CD4-positive, alpha-beta T cell treated with Interleukin-6 at 100 ng/mL for 8 hours (primary cell): ENCODE data around the gene EIF2A.
"Not testable (repeated sequence)": the region's sequence is repeated elsewhere in the genome, so short reads cannot be mapped to it uniquely, and the experiment has no call there.

Experiments
- DNase-seq: peaks from one replicate; pipeline ENCODE4 v3.0.0-alpha.2; 2020; ENCODE audit warnings: mixed read lengths, low spot score

The EIF2A gene

GRCh38 chr3:150602426-150603152 lies 56.0 kb downstream of the EIF2A start:
- no peak for DNase-seq

GRCh38 chr3:150603153-150603979 lies 56.8 kb downstream of the EIF2A start, which contains the start of gene SELENOT:
Gene SELENOT (plus strand): TSS chr3:150603321. CDS start chr3:150603363, 42 bp downstream.
- peak; percentile 95 for DNase-seq

GRCh38 chr3:150603980-150604319 lies 57.4 kb downstream of the EIF2A start:
- no peak for DNase-seq

DNA sequence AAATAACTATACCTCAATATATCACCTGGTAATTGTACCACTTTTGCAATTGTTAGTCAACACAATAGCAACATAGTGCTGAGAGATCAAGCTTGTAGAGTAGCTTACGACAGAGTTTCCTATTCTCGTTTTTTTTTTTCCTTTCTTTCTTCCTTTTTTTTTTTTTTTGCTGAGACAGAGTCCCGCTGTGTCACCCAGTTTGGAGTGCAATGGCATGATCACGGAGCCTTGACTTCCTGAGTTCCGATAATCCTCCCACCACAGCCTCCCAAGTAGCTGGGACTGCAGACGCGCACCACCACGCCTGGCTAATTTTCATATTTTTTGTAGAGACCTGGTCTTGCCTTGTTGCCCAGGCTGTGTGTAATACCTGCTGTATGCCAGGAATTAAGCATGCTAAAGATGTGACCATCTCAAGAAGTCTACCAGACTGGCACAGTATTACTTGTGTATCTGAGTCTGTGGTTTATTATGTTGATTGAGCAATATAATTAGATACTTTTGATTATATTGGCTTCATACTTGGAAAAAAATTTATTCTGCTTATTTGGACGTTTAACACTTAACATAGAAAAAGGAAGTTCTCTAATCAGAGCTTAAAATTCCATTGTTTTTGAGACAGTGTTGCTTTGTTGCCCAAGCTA lies 59.5 kb downstream of the EIF2A start:
- no peak for DNase-seq

DNA sequence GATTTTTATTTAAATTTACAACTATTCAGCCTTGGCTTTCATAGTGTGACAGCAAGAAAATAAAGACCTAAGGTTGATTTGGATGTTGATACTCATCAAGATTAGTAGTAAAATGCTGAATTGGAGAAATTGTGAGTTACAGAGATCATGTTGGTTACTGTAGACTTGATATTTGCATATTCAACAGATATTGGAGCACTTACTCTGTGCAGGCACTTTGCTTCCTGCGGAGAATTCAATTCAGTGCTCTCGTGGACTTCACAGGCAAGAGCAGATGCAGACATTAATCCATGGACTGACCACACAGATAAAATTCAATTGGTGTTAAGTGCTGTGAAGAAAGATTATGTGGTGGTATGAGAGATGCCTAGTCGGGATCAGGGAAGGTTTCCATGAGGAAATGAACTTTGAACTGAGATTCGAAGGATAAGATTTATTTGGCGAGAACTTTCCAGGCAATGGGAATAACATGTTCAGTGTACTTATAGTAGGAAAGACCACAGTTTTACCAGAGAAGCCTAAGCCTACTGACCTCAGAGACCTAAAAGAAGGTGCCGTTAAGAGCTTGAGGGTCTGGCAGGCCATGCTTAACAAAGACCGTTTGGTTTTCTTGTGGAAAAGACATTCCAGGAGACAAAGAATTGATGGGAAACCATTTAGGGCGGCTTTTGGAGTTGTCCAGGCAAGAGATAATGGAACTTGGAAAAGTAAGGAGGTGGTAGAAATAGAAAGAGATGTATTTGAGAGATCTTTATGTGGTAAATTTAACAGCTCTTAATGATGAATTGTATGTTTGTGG lies 60.9 kb downstream of the EIF2A start:
- no peak for DNase-seq

DNA sequence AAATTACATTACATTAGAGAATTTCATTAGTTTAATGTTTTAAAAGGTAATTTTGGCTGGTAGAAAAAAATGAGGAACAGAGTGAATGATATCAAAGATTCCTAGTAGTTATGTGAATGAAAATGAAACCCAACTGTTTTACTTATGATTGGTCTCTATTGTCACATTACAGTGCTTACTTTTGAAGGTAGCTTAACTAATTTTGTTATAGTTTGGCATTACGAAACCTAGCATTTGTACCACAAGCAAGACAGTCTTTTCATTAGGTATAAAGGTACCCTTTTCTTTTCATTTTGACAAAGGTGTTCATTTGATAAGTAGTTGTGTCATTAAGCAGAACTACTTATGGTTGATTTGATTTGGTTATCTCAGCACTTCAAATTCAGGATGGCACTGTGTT lies 63.4 kb downstream of the EIF2A start:
- DNase-seq: no peak

DNA sequence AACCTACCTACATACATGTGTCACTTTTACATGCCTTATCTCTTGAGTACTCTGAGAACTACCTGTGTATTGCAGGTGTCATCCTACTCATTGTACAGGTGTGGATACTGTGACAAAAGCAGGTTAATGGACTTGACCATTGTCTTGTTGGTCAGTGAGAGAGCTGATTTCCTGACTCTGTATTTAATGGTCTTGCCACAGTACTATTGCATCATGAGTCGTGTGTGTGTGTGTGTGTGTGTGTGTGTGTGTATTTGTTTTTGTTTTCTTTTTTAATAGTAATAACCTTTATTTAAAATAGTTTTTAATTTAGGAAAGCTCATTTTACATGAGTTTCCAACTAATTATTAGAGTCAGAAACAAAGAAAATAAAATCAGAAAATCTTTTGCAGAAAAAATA lies 64.2 kb downstream of the EIF2A start:
- no peak for DNase-seq

DNA sequence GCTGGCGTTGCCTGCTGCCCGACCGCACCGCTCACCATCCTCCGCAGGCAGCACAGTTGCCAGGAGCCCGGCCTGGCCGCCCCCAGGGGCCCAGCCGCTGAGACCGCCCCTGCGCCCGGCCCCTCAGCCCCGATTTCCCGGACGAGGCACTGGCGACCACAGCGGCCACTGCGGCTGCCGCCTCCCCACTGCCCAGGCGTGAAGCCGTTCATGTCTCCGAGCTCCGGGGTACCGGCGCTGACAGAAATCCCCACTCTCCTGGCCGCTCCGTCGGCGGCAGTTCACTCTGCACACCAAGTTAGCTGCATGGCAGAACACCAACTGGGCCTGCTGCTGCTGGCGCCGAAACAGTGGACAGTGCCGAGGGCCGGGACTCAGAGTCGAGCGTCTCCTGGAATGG lies 65.1 kb downstream of the EIF2A start:
- DNase-seq: no peak

DNA sequence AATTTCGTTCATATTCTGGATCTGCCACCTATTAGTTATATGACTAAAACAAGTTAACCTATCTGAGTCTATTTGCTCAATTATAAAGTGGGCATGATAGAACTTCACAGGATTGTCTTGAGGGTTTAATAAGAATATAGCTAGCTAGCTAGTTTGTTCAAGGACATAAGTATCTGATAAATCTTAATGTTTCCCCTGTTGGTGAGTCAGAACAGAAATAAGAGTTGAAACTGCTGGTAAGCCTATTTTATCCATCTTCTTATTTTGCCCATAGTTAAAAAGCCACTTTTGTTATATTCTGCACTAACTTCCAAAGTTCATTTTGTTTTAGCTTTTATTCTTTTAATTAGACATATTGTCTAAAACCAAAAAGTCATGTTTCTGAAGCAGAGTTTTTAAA lies 65.9 kb downstream of the EIF2A start:
- DNase-seq: no peak

DNA sequence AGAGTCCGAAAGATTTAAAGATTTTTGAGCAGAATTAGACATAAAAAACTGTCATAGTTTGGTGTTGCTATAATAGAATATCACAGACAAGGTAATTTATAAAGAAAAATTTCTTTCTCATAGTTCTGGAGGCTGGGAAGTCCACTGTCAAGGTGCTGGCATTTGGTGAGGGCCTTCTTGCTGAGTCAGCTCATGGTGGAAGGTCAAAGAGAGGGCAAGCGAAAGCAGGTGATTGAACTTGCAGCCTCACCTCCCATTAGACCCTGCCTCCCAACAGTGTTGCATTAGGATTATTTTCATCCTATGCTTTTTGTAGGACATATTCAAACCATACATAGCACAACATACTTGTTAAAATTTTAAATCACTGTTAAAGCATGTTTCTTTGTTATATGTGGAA lies 66.4 kb downstream of the EIF2A start:
- no peak for DNase-seq

DNA sequence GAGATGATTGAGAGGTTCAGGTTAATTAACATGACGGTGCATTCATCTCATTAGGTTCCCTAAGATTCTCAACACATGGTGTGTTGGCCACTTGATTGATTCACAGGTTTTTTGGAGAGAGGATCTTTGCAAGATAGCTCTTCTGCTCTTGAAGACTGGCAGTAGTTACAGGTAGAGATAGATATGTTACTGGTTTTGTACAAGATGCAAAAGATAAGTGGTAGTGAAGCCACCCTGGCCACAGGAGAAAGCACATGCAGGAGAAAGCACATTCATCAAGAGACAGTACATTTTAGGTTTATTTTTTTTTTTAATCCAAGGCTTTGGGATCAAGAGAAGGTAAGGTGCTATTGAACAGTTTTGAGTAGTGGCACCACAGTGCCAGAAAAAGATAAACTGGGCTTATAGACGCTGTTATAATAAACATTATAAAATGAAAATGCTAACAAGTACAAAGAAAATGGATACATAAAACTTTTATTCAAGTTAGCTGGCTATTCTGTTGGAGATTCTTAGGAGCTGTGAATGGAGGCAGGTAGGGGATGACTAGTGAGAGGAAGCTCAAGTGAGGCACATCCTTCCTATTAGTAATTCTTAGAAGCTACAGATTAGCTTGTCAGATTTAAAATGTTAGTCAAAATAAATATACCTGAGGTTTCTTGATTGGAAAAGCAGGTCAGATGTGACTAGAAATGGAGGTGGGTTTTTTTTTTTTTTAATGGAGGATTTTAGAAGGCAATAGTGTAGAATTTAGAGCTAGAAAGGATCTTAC lies 67.3 kb downstream of the EIF2A start:
- DNase-seq: no peak

- no peak for DNase-seq
Observed at GRCh38 chr3:150620002-150620689, 73.6 kb downstream of the EIF2A start.

DNA sequence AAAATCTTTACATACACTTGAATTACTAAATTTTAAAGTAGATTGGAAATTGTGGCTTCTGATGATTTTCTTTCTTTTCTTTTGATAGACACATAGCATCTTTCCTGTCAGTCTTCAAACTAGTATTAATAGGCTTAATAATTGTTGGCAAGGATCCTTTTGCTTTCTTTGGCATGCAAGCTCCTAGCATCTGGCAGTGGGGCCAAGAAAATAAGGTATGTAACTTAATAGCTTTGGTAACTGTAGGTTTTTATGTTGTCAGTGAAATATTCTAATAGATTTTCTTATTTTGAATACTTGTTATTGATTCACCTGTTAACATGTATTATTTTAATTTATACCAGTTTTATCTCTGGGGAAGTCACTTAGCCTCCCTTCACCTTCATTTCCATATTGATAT lies 76.4 kb downstream of the EIF2A start:
- DNase-seq: not testable (repeated sequence)

DNA sequence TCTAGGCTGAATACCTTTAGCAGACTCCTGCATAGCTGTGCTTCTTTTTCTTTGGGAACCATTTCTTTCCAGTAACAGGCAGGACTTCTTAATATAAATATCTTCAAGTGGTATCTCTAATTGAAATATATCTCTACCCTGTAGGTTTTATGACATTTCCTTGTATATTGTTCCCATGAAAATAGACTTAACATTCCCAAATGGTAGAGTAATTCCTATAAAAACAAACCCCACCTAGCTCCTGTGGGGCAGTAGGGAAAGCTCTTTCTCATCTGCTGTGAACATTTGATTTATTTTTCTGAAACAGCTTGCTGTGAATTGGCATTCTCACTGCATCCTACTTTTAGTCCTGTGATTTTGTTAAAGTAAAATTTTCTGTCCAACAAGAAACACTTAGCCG lies 77.4 kb downstream of the EIF2A start:
- no peak for DNase-seq

DNA sequence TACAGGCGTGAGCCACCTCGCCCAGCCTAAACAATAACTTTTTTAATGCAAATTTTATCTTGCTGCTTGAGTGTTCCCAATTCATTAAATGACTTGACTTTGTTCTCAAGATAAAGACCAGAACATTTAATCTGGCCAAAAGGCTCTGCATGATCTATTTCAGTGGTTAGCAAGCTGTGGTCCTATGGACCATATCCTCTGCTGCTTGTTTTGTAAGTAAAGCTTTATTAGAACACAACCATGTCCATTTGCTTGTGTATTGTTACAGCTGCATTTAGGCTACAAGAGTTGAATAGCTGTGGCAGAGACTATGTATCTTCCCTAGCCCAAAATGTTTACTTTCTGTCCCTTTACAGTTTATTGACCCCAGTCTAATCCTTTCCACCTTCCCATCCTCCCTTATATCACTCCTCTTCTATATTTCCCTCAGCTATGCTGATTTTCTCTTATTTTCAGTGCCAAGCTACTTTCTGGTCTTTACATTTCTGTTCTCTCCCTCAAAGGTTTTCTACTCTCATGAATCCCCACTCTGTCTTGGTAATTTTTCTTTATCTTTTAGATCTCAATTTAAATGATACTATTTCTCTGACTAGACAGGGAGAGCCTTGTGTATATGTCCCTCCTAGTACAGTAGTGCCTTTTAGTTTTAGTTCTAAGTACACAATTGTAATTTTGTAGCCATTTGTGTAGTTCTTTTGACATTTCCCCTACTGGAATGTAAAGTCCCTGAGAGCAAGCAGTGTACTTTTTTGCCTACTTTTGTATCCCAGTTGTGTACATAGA lies 79.8 kb downstream of the EIF2A start:
- DNase-seq: no peak

DNA sequence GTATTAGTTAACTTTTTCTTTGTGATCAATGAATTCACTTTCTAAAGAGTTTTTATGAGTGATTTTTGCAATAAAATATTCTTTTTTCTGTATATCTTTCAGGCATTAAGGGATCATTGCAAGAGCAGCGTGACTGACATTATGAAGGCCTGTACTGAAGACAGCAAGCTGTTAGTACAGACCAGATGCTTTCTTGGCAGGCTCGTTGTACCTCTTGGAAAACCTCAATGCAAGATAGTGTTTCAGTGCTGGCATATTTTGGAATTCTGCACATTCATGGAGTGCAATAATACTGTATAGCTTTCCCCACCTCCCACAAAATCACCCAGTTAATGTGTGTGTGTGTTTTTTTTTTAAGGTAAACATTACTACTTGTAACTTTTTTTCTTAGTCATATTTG lies 81.0 kb downstream of the EIF2A start:
- DNase-seq: no peak

DNA sequence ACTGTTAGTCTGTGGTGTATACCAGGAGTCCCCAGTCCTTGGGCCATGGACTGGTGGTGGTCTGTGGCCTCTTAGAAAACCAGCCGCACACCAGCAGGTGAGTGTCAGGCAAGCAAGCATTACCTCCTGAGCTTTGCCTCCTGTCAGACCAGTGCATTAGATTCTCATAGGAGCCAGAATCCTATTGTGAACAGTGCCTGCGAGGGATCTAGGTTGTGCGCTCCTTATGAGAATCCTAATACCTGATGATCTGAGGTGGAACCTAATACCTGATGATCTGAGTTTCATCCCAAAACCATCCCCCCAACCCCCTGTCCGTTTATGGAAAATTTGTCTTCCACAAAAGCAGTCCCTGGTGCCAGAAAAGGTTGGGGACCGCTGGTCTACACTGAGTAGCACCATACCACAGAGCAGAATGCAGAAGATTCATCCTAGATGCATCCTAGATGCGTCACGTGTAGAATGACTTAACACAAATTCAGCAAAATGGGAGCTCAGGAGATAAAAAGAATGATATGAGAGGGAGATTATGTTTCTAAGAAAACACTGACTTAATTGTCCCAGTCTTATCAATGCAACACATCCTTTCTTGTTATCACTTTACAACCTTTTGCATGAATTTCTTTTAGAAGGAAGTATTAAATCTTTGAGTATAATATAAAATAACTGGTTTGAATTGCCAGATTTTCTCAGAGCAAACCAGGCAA lies 85.1 kb downstream of the EIF2A start:
- no peak for DNase-seq

DNA sequence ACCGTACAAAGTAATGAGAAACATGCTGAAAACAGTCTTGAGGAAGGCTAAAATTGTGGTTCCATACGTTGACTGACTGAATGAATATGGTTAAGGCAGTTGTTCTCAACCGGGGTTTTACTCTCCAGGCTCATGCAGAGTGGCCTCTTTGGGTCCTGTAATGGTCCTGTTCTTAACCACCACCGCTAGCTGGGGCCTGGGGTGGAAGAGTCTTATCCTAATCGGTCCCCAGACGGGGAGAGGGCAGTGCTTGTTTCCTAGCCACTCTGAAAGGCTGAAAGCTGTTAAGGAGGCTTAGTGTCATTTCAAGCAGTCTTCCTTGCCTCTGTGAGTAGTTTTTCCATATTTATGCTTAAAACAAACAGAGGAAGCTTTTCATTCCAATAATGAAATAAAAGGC lies 88.5 kb downstream of the EIF2A start:
- DNase-seq: no peak

DNA sequence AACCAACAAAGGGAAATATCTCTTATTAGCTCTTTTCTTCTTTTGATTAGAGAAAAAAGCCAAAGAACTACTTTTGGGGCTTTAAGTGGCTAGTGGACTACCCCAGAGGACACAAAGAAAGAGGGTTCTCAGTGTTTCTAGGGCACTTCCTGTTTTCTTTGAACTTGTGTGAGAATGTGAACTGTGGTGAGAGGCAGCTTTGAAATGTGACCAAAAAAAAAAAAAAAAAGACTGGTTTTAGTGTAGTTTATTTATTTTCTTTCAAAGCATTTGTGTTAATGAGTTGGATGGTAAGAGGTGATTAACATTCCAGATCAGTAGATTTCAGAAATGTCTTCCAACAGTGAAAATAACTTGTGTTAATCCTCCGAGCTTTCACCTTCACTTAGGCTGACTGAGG lies 88.9 kb downstream of the EIF2A start:
- DNase-seq: peak; percentile 43
